Activated B cell treated with CpG ODN at 0.5 μM for 24 hours (primary cell): ENCODE data around the gene NFASC. TPM values are rescaled to one million over a fixed set of nuclear protein-coding genes. Genes with fewer than 3 reads are reported as not detected.

ENCODE experiments used
- ATAC-seq: fragments of 200-7000 bp; cut with Tn5 transposase; one replicate; pipeline ENCODE4 v1.10.0; 2021; ENCODE audit warnings: low read depth, mild to moderate bottlenecking, moderate library complexity
- CTCF ChIA-PET: fragments of 350-600 bp; sonication (Branson Sonifier 250); formaldehyde crosslinking; loops from one replicate; lab custom pipeline; 2021; ENCODE audit warnings: antibody characterized with exemption; lab: Charles Lee
- POLR2A ChIA-PET: fragments of 350-600 bp; sonication (Branson Sonifier 250); formaldehyde crosslinking; loops from one replicate; lab custom pipeline; 2021; ENCODE audit warnings: antibody characterized with exemption; lab: Charles Lee
- DNase-seq: peaks from one replicate; pipeline ENCODE4 v3.0.0; 2022
- H3K27ac Mint-ChIP-seq: one replicate; pipeline ENCODE4 v1.8.0; 2020; ENCODE audit warnings: mixed read lengths
- H3K27me3 Mint-ChIP-seq: one replicate; pipeline ENCODE4 v1.8.0; 2021; ENCODE audit warnings: mixed read lengths
- H3K36me3 Mint-ChIP-seq: one replicate; pipeline ENCODE4 v1.8.0; 2021; ENCODE audit warnings: low read depth, mixed read lengths
- H3K4me1 Mint-ChIP-seq: one replicate; pipeline ENCODE4 v1.8.0; 2021; ENCODE audit warnings: mixed read lengths
- H3K4me3 Mint-ChIP-seq: one replicate; pipeline ENCODE4 v1.8.0; 2020; ENCODE audit warnings: mild to moderate bottlenecking, mixed read lengths
- H3K9me3 Mint-ChIP-seq: one replicate; pipeline ENCODE4 v1.8.0; 2020; ENCODE audit warnings: mixed read lengths
- CTCF ChIP-seq: fragments of 200-600 bp; IDR thresholded peaks from one replicate; pipeline ENCODE4 v1.8.0; 2022; ENCODE audit warnings: antibody characterized with exemption, mild to moderate bottlenecking
- intact Hi-C: fragments of 100-400 bp; cut with micrococcal nuclease; formaldehyde crosslinking; loops from one replicate; pipeline ENCODE4 v1.15.1; 2024
- total RNA-seq: library from RNA; stranded (reverse); gene quantifications from 2 replicates; pipeline ENCODE4 v1.2.3, GENCODE V29; 2022

The NFASC gene
- total RNA-seq, 1 donor from 2014 or later = 0.07 TPM

DNA sequence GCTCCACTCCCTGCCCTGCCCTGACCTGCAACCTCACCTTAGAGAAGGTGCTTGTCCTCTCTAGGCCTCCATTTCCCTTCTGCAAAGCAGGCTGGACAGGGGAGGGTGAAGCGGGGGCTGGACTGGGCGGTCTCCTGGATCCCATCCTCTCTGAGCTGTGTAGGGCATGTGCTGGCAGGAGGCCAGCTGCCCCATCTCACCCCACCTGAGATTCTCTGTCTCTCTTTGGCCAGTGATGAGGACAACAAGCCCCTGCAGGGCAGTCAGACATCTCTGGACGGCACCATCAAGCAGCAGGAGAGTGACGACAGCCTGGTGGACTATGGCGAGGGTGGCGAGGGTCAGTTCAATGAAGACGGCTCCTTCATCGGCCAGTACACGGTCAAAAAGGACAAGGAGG is 145.4 kb downstream of the NFASC start:
- ATAC-seq (no peak), DNase-seq (no peak)
- Mint-ChIP-seq H3K4me1 (no peaks in the 10 kb centered on the region), H3K9me3 (no peaks in the 10 kb centered on the region), H3K4me3 (no peak overlapping the region), H3K36me3 (no peaks in the 10 kb centered on the region), H3K27me3 (peaks cover 2% of the 10 kb centered on the region), H3K27ac (no peak overlapping the region)
- CTCF ChIA-PET = interaction anchor here (1.1 kb wide), 1 partner anchor 46 kb away, joined by 5 read pairs; no protein-coding TSS in a partner anchor
- TF ChIP-seq CTCF = no peak
- intact Hi-C loops = no loop called here
- POLR2A ChIA-PET = no interaction called here

- intact Hi-C loops = no loop called here
- Mint-ChIP-seq H3K9me3 (no peaks in the 10 kb centered on the region), H3K36me3 (no peaks in the 10 kb centered on the region), H3K27me3 (peaks cover 2% of the 10 kb centered on the region), H3K4me3 (no peak overlapping the region), H3K4me1 (no peaks in the 10 kb centered on the region), H3K27ac (no peak overlapping the region)
- CTCF ChIA-PET = no interaction called here
- POLR2A ChIA-PET = no interaction called here
- ATAC-seq = no peak
- no peak for DNase-seq
- TF ChIP-seq CTCF = no peak
Measured at GRCh38 chr1:205016584-205016983, 145.9 kb downstream of the NFASC start.

GRCh38 chr1:205017001-205017400 is 146.3 kb downstream of the NFASC start:
- ChIA-PET POLR2A (no interaction called here), CTCF (no interaction called here)
- Mint-ChIP-seq H3K9me3 (no peaks in the 10 kb centered on the region), H3K4me3 (no peak overlapping the region), H3K27ac (no peak overlapping the region), H3K36me3 (no peaks in the 10 kb centered on the region), H3K27me3 (peaks cover 2% of the 10 kb centered on the region), H3K4me1 (no peaks in the 10 kb centered on the region)
- DNase-seq = no peak
- intact Hi-C loops = no loop called here
- TF ChIP-seq CTCF = no peak
- ATAC-seq = no peak

GRCh38 chr1:205017766-205018165 is 147.1 kb downstream of the NFASC start:
- DNase-seq (no peak), ATAC-seq (no peak)
- no peak for TF ChIP-seq CTCF
- Mint-ChIP-seq H3K9me3 (no peaks in the 10 kb centered on the region), H3K36me3 (no peaks in the 10 kb centered on the region), H3K4me3 (no peak overlapping the region), H3K4me1 (no peaks in the 10 kb centered on the region), H3K27ac (no peak overlapping the region), H3K27me3 (peaks cover 9% of the 10 kb centered on the region)
- intact Hi-C loops = no loop called here
- CTCF ChIA-PET = no interaction called here
- POLR2A ChIA-PET = no interaction called here

GRCh38 chr1:205018381-205018780 is 147.7 kb downstream of the NFASC start:
- ChIA-PET CTCF (no interaction called here), POLR2A (no interaction called here)
- no peak overlapping the region for H3K4me3 Mint-ChIP-seq
- intact Hi-C loops = no loop called here
- DNase-seq = no peak
- no peak for TF ChIP-seq CTCF
- no peaks in the 10 kb centered on the region for H3K36me3 Mint-ChIP-seq
- H3K27me3 Mint-ChIP-seq = peaks cover 11% of the 10 kb centered on the region
- no peaks in the 10 kb centered on the region for H3K4me1 Mint-ChIP-seq
- ATAC-seq = no peak
- no peak overlapping the region for H3K27ac Mint-ChIP-seq
- no peaks in the 10 kb centered on the region for H3K9me3 Mint-ChIP-seq
